Measurements from ENCODE around the gene NOTUM. TPM values are rescaled to one million over a fixed set of nuclear protein-coding genes. Genes with fewer than 3 reads are reported as not detected.
A peak's percentile ranks its signal among the peaks of the same experiment; 100 is the strongest.
"Not testable (repeated sequence)": the region's sequence is repeated elsewhere in the genome, so short reads cannot be mapped to it uniquely, and the experiment has no call there.

The NOTUM gene
- total and polyA plus RNA-seq, 2 experiments from 2014 or later: 4.2 to 7.4 TPM

DNA sequence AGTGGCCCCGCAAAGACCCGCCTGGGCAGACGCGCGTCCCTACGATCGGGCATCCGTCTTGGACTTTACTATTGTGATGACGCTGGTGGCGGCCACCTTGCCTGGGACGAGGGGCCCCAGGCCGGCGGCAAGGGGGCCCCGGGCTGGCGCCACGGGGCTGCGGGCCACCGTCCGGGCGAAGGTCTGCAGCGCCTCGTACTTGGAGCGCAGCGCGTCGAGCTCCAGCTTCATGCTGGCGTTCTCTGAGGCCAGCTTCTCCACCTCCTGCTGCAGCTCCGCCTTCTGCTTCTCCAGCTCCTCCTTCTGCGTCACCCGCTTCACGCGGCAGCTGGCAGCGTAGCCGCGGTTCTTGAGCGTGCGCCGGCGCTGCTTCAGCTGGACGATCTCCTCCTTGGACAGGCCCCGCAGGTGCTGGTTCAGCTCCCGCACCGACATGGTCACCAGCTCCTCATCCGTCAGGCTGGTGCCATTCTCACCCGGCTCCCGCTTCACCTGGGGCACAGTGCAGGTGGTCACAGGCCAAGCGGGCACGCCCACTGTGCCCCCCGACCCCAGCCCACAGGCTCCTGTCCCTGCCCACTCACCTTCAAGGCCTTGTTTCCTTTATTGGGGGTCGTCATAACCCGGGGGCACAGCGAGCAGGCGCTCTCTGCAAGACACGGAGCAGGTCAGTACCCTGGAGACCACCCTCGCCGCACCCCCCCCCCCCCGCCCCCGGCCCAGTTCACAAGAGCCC, 38.3 kb downstream of the NOTUM start:
- TF ChIP-seq, protein P1, sequence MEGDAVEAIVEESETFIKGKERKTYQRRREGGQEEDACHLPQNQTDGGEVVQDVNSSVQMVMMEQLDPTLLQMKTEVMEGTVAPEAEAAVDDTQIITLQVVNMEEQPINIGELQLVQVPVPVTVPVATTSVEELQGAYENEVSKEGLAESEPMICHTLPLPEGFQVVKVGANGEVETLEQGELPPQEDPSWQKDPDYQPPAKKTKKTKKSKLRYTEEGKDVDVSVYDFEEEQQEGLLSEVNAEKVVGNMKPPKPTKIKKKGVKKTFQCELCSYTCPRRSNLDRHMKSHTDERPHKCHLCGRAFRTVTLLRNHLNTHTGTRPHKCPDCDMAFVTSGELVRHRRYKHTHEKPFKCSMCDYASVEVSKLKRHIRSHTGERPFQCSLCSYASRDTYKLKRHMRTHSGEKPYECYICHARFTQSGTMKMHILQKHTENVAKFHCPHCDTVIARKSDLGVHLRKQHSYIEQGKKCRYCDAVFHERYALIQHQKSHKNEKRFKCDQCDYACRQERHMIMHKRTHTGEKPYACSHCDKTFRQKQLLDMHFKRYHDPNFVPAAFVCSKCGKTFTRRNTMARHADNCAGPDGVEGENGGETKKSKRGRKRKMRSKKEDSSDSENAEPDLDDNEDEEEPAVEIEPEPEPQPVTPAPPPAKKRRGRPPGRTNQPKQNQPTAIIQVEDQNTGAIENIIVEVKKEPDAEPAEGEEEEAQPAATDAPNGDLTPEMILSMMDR (IDR thresholded peaks at IDR 0.05; ENCODE audit: low read depth, low read length): no peak
- no peaks in the 10 kb centered on the region for H3K27me3 ChIP-seq
- H3K4me1 ChIP-seq (ENCODE audit: low read depth): peaks cover 28% of the 10 kb centered on the region
- peaks cover 7% of the 10 kb centered on the region for H3K36me3 ChIP-seq
- H3K4me3 ChIP-seq: no peak overlapping the region
- no peak for DNase-seq (ENCODE audit: low read depth in 1 of 2, low spot score in 1 of 2)
- no peaks in the 10 kb centered on the region for H3K9me3 ChIP-seq (ENCODE audit: low read depth)
- peak overlapping the region; percentile 87 for H3K27ac ChIP-seq

DNA sequence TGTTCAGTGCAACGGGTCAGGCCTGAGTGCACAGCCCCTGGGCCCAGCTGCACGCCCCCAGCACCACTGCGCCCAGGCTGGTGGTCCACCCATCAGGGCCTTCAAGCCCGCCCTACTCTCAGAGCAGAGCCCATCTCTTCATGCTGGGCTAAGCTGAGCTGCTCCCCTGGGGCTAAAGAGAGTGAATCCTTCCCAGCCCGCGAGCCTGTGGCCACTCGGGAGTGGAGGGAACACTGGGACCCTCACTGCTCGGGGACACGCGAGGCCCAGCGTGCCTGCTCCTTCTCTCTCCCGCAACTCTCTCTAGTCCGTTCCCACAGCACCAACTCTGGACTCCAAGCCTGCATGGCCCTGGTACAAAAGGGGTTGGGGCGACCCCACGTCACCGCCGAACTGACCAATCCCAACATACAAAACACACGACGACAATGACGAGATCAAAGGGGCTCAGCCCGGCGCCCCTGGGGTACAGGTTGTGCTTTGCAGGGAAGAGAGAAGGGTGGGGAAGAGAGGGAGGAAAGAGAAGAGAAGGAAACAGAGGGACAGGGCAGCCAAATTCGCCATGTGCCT, 38.9 kb downstream of the NOTUM start:
- Histone ChIP-seq H3K27me3 (no peaks in the 10 kb centered on the region), H3K4me1 (ENCODE audit: low read depth) (peaks cover 31% of the 10 kb centered on the region), H3K27ac (peak overlapping the region; percentile 23), H3K9me3 (ENCODE audit: low read depth) (no peaks in the 10 kb centered on the region), H3K36me3 (peaks cover 7% of the 10 kb centered on the region), H3K4me3 (no peak overlapping the region)
- DNase-seq (ENCODE audit: low read depth in 1 of 2, low spot score in 1 of 2): no peak
- TF ChIP-seq, protein P1 (IDR thresholded peaks at IDR 0.05; ENCODE audit: low read depth, low read length): no peak

DNA sequence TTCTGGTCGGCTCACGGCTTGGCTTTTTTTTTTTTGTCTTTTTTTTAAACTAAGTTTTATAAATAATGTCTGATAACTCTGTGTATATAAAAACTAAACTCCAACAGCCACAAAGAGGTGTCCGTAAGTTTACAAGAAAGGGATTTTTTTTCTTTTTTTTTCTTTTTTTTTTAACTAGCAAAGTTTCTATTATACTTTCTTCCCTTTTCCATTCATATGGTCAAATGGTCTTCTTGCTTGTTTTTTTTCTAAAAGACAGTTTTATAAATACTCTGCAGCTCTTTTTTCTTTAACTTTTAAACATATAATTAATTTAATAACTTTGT, 39.5 kb downstream of the NOTUM start:
- Histone ChIP-seq H3K9me3 (ENCODE audit: low read depth) (no peaks in the 10 kb centered on the region), H3K4me3 (no peak overlapping the region), H3K27me3 (no peaks in the 10 kb centered on the region), H3K36me3 (peaks cover 7% of the 10 kb centered on the region), H3K27ac (peak overlapping the region; percentile 23), H3K4me1 (ENCODE audit: low read depth) (peaks cover 37% of the 10 kb centered on the region)
- TF ChIP-seq, protein P1 (IDR thresholded peaks at IDR 0.05; ENCODE audit: low read depth, low read length): no peak
- no peak for DNase-seq (ENCODE audit: low read depth in 1 of 2, low spot score in 1 of 2)

DNA sequence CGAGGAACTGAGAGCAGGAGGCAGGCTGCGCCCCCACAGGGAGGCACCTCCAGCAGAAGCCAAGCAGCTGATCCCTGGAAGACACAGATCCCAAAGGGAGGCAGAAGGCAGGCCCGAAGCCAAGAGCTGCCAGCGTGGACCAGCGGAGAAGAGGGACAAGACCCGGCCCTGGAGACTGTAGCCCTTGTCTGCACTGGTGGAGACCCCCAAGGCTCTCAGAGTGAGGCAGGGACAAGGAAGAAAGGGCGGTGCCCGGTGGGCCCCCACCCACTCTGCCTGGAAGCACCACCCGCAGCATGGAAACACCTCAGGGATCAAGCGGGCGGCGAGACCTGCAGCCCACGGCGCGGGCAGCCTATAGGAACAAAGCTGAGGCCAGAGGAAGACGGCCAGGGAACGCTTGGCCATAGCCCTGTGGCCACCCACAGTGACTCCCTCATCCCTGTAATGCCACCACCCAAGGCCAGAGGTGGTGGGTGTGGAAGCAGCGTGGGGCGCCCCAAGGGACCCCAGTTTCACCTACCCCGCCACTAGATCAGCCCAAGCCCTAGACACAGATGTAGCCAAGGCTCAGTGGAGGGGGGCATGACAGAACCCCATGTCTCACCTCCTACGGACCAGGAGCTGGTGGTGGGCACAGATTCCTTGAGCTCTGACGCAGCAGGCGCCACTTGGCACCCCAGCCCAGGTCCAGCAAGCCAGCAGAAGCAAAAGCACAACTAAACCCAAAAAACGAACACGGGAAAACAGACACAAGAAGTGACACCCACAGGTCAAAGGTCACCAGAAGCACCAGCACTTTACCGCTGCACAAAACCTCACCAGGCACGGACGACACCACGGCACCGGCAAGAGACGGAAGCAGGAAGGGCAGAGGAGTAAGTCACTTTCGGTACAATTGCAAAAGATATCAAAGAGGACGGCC, 40.1 kb downstream of the NOTUM start:
- DNase-seq (ENCODE audit: low read depth in 1 of 2, low spot score in 1 of 2): no peak
- Histone ChIP-seq H3K27ac (no peak overlapping the region), H3K36me3 (peaks cover 7% of the 10 kb centered on the region), H3K4me3 (no peak overlapping the region), H3K27me3 (no peaks in the 10 kb centered on the region), H3K9me3 (ENCODE audit: low read depth) (no peaks in the 10 kb centered on the region), H3K4me1 (ENCODE audit: low read depth) (peaks cover 37% of the 10 kb centered on the region)
- TF ChIP-seq, protein P1 (IDR thresholded peaks at IDR 0.05; ENCODE audit: low read depth, low read length): no peak

DNA sequence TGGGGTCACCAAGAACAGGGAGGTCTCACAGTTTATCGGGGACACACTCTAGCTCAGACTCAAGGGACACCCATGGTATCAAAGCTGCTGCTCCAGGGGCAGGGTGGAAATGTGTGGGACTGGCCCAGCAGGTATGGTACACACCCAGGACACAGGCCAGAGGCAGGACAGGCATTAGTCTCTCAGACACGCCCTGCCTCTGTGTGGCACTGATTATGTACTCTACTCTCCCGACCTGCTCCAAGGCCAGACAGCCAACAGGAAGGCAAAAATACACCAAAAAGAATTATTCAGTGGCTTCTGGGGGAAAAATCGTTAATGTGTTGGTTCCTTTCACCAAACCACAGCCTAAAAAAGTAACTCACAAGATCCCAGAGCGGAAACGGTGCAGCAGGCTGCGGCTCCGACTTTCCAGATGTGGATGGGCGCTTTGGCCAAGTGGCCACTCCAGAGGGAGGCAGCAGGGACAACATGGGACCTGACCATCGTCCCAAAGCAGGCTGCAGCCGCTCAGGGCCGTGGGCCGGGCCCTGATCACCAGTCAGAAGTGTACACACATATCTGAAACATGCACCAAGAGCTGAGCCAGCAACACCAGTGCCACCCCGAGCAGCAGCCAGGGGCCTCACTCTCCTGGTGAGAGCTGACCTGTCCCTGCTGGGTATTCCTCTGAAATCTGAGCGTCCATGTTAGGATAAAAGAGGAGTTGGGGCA, 42.0 kb downstream of the NOTUM start:
- no peaks in the 10 kb centered on the region for H3K27me3 ChIP-seq
- DNase-seq (ENCODE audit: low read depth in 1 of 2, low spot score in 1 of 2): no peak
- H3K9me3 ChIP-seq (ENCODE audit: low read depth): no peaks in the 10 kb centered on the region
- TF ChIP-seq, protein P1 (IDR thresholded peaks at IDR 0.05; ENCODE audit: low read depth, low read length): no peak
- H3K4me3 ChIP-seq: no peak overlapping the region
- H3K36me3 ChIP-seq: peaks cover 10% of the 10 kb centered on the region
- H3K4me1 ChIP-seq (ENCODE audit: low read depth): peaks cover 23% of the 10 kb centered on the region
- no peak overlapping the region for H3K27ac ChIP-seq

DNA sequence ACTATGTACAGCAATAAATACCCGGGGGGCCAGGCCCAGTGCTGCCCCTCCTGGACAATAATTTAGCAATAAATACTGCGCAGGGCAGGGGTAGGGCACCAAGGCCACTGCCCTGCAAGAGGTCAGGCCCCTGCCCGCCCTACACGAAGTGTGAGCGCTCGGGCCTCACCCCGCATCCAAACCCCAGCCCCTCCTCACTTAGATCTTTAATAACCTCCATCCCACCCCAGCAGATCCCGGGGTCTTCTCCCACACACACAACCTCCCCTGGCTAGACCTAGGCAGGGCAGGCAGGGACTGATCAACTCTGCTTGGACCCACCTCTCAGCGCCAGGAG, 42.7 kb downstream of the NOTUM start:
- not testable (repeated sequence) for H3K9me3 ChIP-seq (ENCODE audit: low read depth); H3K27me3 ChIP-seq; DNase-seq (ENCODE audit: low read depth in 1 of 2, low spot score in 1 of 2)
- Histone ChIP-seq H3K4me1 (ENCODE audit: low read depth) (peaks cover 18% of the 10 kb centered on the region), H3K27ac (peak overlapping the region; percentile 30), H3K4me3 (peak overlapping the region; percentile 99), H3K36me3 (peaks cover 15% of the 10 kb centered on the region)

Measured in cardiac muscle cell (in vitro differentiated cells and primary cell).